ENCODE measurements around the gene DACH1. TPM values are rescaled to one million over a fixed set of nuclear protein-coding genes. Genes with fewer than 3 reads are reported as not detected.
A peak's percentile ranks its signal among the peaks of the same experiment; 100 is the strongest.

Gene DACH1
- total RNA-seq, 4 donors from 2014 or later = 0.98 to 1.6 (median 1.0) TPM

GRCh38 chr13:71860547-71861138, 6.4 kb downstream of the DACH1 start:
- H3K27me3 ChIP-seq = peaks cover 5 to 18% (median 13%) of the 10 kb centered on the region in 3 donors
- no peaks in the 10 kb centered on the region for H3K36me3 ChIP-seq
- DNase-seq = no peak
- H3K4me1 ChIP-seq = peaks cover 0 to 11% of the 10 kb centered on the region in 2 donors
- in situ Hi-C loops (cut with MboI; ENCODE audit: low sequenced_read_pairs in 4 of 4) = no loop called here
- ATAC-seq = no peak
- no peak overlapping the region for H3K27ac ChIP-seq
- peak overlapping the region in 1 of 4 donors; percentile 5 for H3K4me3 ChIP-seq
- intact Hi-C loops (cut with DNase I; ENCODE audit: low total_unique reads) = no loop called here
- no peak for TF ChIP-seq POLR2A (IDR thresholded peaks at IDR 0.05)
- TF ChIP-seq, protein P1, sequence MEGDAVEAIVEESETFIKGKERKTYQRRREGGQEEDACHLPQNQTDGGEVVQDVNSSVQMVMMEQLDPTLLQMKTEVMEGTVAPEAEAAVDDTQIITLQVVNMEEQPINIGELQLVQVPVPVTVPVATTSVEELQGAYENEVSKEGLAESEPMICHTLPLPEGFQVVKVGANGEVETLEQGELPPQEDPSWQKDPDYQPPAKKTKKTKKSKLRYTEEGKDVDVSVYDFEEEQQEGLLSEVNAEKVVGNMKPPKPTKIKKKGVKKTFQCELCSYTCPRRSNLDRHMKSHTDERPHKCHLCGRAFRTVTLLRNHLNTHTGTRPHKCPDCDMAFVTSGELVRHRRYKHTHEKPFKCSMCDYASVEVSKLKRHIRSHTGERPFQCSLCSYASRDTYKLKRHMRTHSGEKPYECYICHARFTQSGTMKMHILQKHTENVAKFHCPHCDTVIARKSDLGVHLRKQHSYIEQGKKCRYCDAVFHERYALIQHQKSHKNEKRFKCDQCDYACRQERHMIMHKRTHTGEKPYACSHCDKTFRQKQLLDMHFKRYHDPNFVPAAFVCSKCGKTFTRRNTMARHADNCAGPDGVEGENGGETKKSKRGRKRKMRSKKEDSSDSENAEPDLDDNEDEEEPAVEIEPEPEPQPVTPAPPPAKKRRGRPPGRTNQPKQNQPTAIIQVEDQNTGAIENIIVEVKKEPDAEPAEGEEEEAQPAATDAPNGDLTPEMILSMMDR (IDR thresholded peaks at IDR 0.05 in 4 of 5, conservative IDR thresholded peaks at IDR 0.05 in 1 of 5) = no peak
- H3K9me3 ChIP-seq = no peaks in the 10 kb centered on the region

GRCh38 chr13:71858647-71859046, 8.4 kb downstream of the DACH1 start:
- Histone ChIP-seq H3K36me3 (no peaks in the 10 kb centered on the region), H3K27me3 (peaks cover 0 to 2% (median 0%) of the 10 kb centered on the region in 3 donors), H3K27ac (no peak overlapping the region), H3K9me3 (no peaks in the 10 kb centered on the region), H3K4me1 (no peaks in the 10 kb centered on the region), H3K4me3 (no peak overlapping the region)
- DNase-seq (no peak), ATAC-seq (no peak)
- intact Hi-C loops (cut with DNase I; ENCODE audit: low total_unique reads) = no loop called here
- in situ Hi-C loops (cut with MboI; ENCODE audit: low sequenced_read_pairs in 4 of 4) = no loop called here
- TF ChIP-seq, protein P1 (IDR thresholded peaks at IDR 0.05 in 4 of 5, conservative IDR thresholded peaks at IDR 0.05 in 1 of 5) = no peak
- TF ChIP-seq POLR2A (IDR thresholded peaks at IDR 0.05) = no peak

- H3K27ac ChIP-seq = no peak overlapping the region
- in situ Hi-C loops (cut with MboI; ENCODE audit: low sequenced_read_pairs in 4 of 4) = no loop called here
- ATAC-seq = no peak
- no peaks in the 10 kb centered on the region for H3K36me3 ChIP-seq
- no peaks in the 10 kb centered on the region for H3K9me3 ChIP-seq
- TF ChIP-seq, protein P1 (IDR thresholded peaks at IDR 0.05 in 4 of 5, conservative IDR thresholded peaks at IDR 0.05 in 1 of 5) = no peak
- no peak for TF ChIP-seq POLR2A (IDR thresholded peaks at IDR 0.05)
- intact Hi-C loops (cut with DNase I; ENCODE audit: low total_unique reads) = no loop called here
- H3K27me3 ChIP-seq = no peaks in the 10 kb centered on the region
- H3K4me1 ChIP-seq = no peaks in the 10 kb centered on the region
- no peak overlapping the region for H3K4me3 ChIP-seq
- no peak for DNase-seq
Measured at GRCh38 chr13:71856548-71857043, 10.4 kb downstream of the DACH1 start.

- ATAC-seq (no peak), DNase-seq (no peak)
- H3K27me3 ChIP-seq = no peaks in the 10 kb centered on the region
- H3K4me3 ChIP-seq = no peak overlapping the region
- intact Hi-C loops (cut with DNase I; ENCODE audit: low total_unique reads) = no loop called here
- in situ Hi-C loops (cut with MboI; ENCODE audit: low sequenced_read_pairs in 4 of 4) = no loop called here
- TF ChIP-seq, protein P1 (IDR thresholded peaks at IDR 0.05 in 4 of 5, conservative IDR thresholded peaks at IDR 0.05 in 1 of 5) = no peak
- TF ChIP-seq POLR2A (IDR thresholded peaks at IDR 0.05) = no peak
- no peaks in the 10 kb centered on the region for H3K36me3 ChIP-seq
- H3K27ac ChIP-seq = no peak overlapping the region
- H3K4me1 ChIP-seq = no peaks in the 10 kb centered on the region
- H3K9me3 ChIP-seq = no peaks in the 10 kb centered on the region
Measured at GRCh38 chr13:71854401-71854800, 12.6 kb downstream of the DACH1 start.

DNA sequence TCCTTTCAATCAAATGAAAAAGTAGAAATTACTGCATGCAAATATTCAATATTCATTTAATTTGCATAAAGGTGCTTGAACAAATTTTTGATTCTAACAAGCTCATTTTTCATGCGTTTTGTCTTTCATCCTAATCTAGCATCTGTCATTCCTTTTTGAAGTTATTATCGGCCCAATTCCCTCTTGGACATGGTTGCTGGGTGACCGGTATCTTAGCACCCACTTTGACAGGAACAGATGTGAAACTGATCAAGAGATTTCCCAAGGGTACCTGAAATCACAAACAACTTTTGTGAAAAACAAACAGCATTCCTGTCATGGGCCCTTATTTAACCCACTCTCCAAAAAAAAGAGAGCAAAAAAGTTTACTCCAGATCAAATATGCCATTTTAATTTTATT, 13.3 kb downstream of the DACH1 start:
- intact Hi-C loops (cut with DNase I; ENCODE audit: low total_unique reads) (no loop called here), in situ Hi-C loops (cut with MboI; ENCODE audit: low sequenced_read_pairs in 4 of 4) (no loop called here)
- DNase-seq (no peak), ATAC-seq (no peak)
- TF ChIP-seq, protein P1 (IDR thresholded peaks at IDR 0.05 in 4 of 5, conservative IDR thresholded peaks at IDR 0.05 in 1 of 5) = no peak
- TF ChIP-seq POLR2A (IDR thresholded peaks at IDR 0.05) = no peak
- no peaks in the 10 kb centered on the region for H3K9me3 ChIP-seq
- no peaks in the 10 kb centered on the region for H3K36me3 ChIP-seq
- no peak overlapping the region for H3K27ac ChIP-seq
- no peaks in the 10 kb centered on the region for H3K27me3 ChIP-seq
- H3K4me1 ChIP-seq = no peaks in the 10 kb centered on the region
- no peak overlapping the region for H3K4me3 ChIP-seq
